Colonic mucosa (tissue), 4 donors: ENCODE results near the gene STAT4. TPM values are rescaled to one million over a fixed set of nuclear protein-coding genes. Genes with fewer than 3 reads are reported as not detected.

Source experiments
- DNase-seq: peaks from one replicate; pipeline ENCODE4 v3.0.0-alpha.2; 2020
- H3K27ac ChIP-seq: fragments of 200-600 bp; one replicate; pipeline ENCODE4 v1.8.0; 2021
- H3K27me3 ChIP-seq: fragments of 200-600 bp; one replicate; pipeline ENCODE4 v1.8.0; 2021
- H3K36me3 ChIP-seq: fragments of 200-600 bp; one replicate; pipeline ENCODE4 v1.8.0; 2021
- H3K4me1 ChIP-seq: fragments of 200-600 bp; one replicate; pipeline ENCODE4 v1.8.0; 2021; ENCODE audit warnings: mild to moderate bottlenecking
- H3K4me3 ChIP-seq: fragments of 200-600 bp; one replicate; pipeline ENCODE4 v1.8.0; 2021
- H3K9ac ChIP-seq, 2 donors: one replicate each; pipeline ENCODE4 v1.7.0; 2013; ENCODE audit warnings: control low read depth in 2 of 2, low read depth in 2 of 2, low read length in 2 of 2
- H3K9me3 ChIP-seq: fragments of 200-600 bp; one replicate; pipeline ENCODE4 v1.8.0; 2021
- intact Hi-C: fragments of 100-400 bp; cut with DNase I; formaldehyde crosslinking; loops from one replicate; pipeline ENCODE4 v1.14.1; 2022
- total RNA-seq, 2 donors: library from RNA; stranded (reverse); fragmentation: NEBNext Ultra II Directional in 1 of 2; extraction: Animal tissue kit (Norgen Biotek cat#: 25700) in 1 of 2; gene quantifications; one replicate each; pipeline ENCODE4 v1.2.1, GENCODE V29; 2021
- TF ChIP-seq, protein P1 (sequence below): fragments of 200-600 bp; IDR thresholded peaks from one replicate; pipeline ENCODE4 v1.8.0; 2022; ENCODE audit warnings: antibody characterized with exemption, mild to moderate bottlenecking
- donor health status: healthy.
- donor health status: DM: no; HTN: no; CAD: no.
- donor health status: DM: no; HTN: no; CAD: no.

Gene STAT4
- total RNA-seq, 2 donors from 2014 or later: 2.0 to 2.1 TPM

- no peak for DNase-seq
These were observed 94.6 kb downstream of the STAT4 start for GRCh38 chr2:191056228-191056627.

GRCh38 chr2:191053256-191053655, 97.5 kb downstream of the STAT4 start:
- intact Hi-C loops: loop anchor here (5.0 to 10.0 kb wide), 2 partner anchors 104 to 462 kb away; no protein-coding TSS in a partner anchor

More at GRCh38 chr2:191056228-191056627, 94.6 kb downstream of the STAT4 start:
- Histone ChIP-seq H3K27ac (no peak overlapping the region), H3K9ac (no peak overlapping the region), H3K27me3 (no peaks in the 10 kb centered on the region), H3K4me1 (no peaks in the 10 kb centered on the region), H3K36me3 (no peaks in the 10 kb centered on the region), H3K4me3 (no peak overlapping the region), H3K9me3 (no peaks in the 10 kb centered on the region)
- TF ChIP-seq, protein P1, sequence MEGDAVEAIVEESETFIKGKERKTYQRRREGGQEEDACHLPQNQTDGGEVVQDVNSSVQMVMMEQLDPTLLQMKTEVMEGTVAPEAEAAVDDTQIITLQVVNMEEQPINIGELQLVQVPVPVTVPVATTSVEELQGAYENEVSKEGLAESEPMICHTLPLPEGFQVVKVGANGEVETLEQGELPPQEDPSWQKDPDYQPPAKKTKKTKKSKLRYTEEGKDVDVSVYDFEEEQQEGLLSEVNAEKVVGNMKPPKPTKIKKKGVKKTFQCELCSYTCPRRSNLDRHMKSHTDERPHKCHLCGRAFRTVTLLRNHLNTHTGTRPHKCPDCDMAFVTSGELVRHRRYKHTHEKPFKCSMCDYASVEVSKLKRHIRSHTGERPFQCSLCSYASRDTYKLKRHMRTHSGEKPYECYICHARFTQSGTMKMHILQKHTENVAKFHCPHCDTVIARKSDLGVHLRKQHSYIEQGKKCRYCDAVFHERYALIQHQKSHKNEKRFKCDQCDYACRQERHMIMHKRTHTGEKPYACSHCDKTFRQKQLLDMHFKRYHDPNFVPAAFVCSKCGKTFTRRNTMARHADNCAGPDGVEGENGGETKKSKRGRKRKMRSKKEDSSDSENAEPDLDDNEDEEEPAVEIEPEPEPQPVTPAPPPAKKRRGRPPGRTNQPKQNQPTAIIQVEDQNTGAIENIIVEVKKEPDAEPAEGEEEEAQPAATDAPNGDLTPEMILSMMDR: no peak
- intact Hi-C loops: loop anchor here (10.0 kb wide), 1 partner anchor 459 kb away; no protein-coding TSS in a partner anchor

DNA sequence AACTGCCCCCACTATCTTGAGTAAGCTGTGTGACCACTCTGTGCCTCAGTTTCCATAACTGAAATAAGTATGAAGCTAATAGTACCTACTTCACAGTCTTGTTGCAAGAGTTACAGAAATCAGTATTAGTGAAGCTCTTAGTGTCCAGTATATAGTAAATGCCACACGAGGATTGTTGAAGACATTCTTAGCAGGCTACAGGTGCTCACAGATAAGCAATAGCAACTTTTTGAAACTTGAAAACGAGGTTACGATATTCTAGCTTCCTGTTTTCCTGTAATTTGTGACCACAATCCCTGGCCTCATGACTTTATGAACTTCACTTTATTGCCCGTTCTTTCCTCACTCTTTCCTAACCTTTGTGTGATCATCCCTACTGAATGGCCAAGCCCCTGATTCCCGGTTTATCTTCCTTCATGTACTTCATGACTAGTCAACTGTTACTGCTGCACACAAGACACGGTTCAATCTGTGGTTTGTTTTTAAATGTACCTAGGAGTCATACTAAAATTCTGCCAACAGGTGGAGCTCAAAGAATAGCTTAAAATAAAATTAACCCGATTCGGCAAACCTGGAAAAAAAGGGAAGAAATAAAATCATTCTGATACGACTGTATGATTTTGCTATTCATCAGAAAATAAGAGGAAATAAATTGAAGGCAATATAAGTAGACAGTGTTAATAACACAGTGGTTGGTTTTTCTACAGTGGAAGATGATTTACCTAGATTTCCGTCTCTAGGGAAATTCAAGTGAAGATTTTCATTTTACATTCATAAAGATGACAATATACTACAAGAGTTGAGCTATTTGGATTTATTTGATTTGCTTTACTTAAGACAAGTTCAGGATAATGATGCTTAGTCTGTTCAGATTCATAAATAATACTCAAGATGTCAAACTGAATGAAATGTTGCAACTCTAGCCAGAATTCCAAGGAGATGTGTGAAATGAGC, 98.7 kb downstream of the STAT4 start:
- TF ChIP-seq, protein P1: peak; percentile 65
- no peaks in the 10 kb centered on the region for H3K36me3 ChIP-seq
- H3K9me3 ChIP-seq: no peaks in the 10 kb centered on the region
- H3K27me3 ChIP-seq: no peaks in the 10 kb centered on the region
- no peak overlapping the region for H3K9ac ChIP-seq
- H3K27ac ChIP-seq: no peak overlapping the region
- intact Hi-C loops: loop anchor here (5.0 to 10.0 kb wide), 2 partner anchors 105 to 463 kb away; no protein-coding TSS in a partner anchor
- no peaks in the 10 kb centered on the region for H3K4me1 ChIP-seq
- no peak overlapping the region for H3K4me3 ChIP-seq
- DNase-seq: no peak

More at GRCh38 chr2:191053256-191053655, 97.5 kb downstream of the STAT4 start:
- Histone ChIP-seq H3K4me3 (no peak overlapping the region), H3K27me3 (no peaks in the 10 kb centered on the region), H3K27ac (no peak overlapping the region), H3K9me3 (no peaks in the 10 kb centered on the region), H3K4me1 (no peaks in the 10 kb centered on the region), H3K9ac (no peak overlapping the region), H3K36me3 (no peaks in the 10 kb centered on the region)
- TF ChIP-seq, protein P1: no peak
- DNase-seq: no peak

- no peaks in the 10 kb centered on the region for H3K4me1 ChIP-seq
- intact Hi-C loops: loop anchor here (5.0 to 10.0 kb wide), 2 partner anchors 106 to 464 kb away; no protein-coding TSS in a partner anchor
- no peaks in the 10 kb centered on the region for H3K36me3 ChIP-seq
- H3K27me3 ChIP-seq: no peaks in the 10 kb centered on the region
- H3K4me3 ChIP-seq: no peak overlapping the region
- no peak for DNase-seq
- no peaks in the 10 kb centered on the region for H3K9me3 ChIP-seq
- H3K27ac ChIP-seq: no peak overlapping the region
- no peak overlapping the region for H3K9ac ChIP-seq
- TF ChIP-seq, protein P1: no peak
These were observed 99.6 kb downstream of the STAT4 start for GRCh38 chr2:191051177-191051576.

DNA sequence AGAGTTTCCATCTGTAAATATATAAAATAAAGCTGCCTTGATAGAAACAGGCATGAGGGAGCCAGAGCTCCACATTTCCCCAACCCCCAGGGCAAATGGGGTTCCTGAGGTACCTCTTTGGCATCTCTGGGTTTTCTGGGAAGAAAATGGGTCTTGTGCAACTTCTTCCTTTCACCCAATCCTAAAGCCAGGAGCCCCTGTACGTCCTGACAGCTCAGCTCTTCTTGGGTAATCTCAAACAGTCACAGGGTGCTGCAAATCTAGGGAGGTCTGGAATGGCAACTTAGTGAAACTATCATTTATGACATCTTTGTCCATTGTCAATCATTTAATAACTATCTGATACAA, 100.2 kb downstream of the STAT4 start:
- H3K27ac ChIP-seq: no peak overlapping the region
- DNase-seq: no peak
- H3K9me3 ChIP-seq: no peaks in the 10 kb centered on the region
- TF ChIP-seq, protein P1: no peak
- no peaks in the 10 kb centered on the region for H3K4me1 ChIP-seq
- no peak overlapping the region for H3K4me3 ChIP-seq
- no peaks in the 10 kb centered on the region for H3K27me3 ChIP-seq
- H3K9ac ChIP-seq: no peak overlapping the region
- H3K36me3 ChIP-seq: no peaks in the 10 kb centered on the region
- intact Hi-C loops: loop anchor here (5.0 to 10.0 kb wide), 2 partner anchors 107 to 464 kb away; no protein-coding TSS in a partner anchor
